OCI-LY3 (cell line): ENCODE results near the gene HINT3.

Experiments
- EZH2phosphoT487 ChIP-seq: fragments of 200-600 bp; shearing (Covaris generic); IDR thresholded peaks from 2 replicates; pipeline ENCODE4 v1.6.1; 2018; ENCODE audit warnings: antibody characterized with exemption, mixed run types, low read depth
- TF ChIP-seq, protein P1 (sequence below): fragments of 200-600, 300-600 bp; sonication (generic); IDR thresholded peaks from 2 replicates; pipeline ENCODE4 v1.5.1; 2014; ENCODE audit warnings: antibody characterized with exemption, low read length, low read depth

DNA sequence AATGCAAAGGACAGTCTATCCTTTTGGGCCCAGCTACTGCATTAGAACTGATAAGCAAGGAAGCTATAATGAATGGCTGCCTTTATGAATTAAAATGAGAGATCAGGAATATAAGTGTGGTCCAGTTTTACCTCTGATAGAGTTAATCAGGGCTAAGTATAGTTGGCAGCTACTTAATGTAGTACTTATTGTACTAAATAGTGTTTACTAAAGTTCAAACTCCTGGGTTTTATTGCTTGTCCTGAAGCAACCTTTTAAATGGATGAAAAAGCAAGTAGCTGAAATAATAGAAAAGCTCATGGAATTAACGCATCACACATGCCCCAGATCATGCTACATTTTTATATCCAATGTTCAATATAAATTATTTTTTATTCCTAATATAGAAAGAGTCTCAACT is 35.1 kb downstream of the HINT3 start:
- TF ChIP-seq, protein P1, sequence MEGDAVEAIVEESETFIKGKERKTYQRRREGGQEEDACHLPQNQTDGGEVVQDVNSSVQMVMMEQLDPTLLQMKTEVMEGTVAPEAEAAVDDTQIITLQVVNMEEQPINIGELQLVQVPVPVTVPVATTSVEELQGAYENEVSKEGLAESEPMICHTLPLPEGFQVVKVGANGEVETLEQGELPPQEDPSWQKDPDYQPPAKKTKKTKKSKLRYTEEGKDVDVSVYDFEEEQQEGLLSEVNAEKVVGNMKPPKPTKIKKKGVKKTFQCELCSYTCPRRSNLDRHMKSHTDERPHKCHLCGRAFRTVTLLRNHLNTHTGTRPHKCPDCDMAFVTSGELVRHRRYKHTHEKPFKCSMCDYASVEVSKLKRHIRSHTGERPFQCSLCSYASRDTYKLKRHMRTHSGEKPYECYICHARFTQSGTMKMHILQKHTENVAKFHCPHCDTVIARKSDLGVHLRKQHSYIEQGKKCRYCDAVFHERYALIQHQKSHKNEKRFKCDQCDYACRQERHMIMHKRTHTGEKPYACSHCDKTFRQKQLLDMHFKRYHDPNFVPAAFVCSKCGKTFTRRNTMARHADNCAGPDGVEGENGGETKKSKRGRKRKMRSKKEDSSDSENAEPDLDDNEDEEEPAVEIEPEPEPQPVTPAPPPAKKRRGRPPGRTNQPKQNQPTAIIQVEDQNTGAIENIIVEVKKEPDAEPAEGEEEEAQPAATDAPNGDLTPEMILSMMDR: no peak
- no peak for TF ChIP-seq EZH2phosphoT487
